Measurements from ENCODE around the gene FOXJ3.

The FOXJ3 gene

DNA sequence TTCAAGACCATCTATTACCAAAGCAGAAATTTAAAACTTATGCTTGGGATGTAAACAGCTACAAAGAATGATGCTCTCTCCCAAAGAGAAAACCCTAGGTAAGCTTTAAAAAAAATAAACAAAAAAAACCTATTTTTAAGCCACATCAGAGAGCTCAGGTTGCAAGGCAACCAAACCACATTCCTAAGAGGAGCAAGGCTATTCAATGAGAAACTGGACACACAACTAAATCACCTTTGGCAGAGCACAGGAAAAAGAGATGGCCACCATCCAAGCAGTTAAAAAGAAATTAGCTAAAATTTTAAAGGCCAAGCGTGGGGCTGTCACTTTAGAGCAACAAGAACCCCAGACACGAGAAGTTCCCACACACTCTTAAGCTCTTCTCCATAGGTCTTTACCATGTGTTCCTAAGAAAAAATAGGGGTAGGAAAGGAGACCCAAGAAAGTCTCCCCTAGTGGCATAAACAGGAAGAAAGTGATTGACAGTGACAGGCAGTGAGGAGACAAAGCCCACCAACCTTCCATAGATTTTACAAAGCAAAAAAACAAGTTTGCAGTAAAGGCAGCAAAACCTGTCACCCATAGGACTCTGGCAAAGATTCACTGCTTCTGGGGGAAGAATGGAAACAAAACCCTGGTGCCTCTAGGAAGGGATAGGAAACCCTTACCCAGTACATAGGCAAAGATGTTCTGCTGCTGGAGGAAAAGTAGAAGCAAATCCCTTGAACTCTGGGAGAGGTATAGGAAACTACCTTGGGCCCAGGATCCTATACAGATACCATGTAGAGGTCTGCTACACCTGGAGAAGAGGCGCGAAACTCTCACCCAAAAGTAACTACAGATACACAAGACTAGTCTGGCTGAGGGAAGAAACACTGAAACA lies 68.5 kb downstream of the FOXJ3 start:
- DNase-seq: no peak
- intact Hi-C loops (cut with DNase I): no loop called here

DNA sequence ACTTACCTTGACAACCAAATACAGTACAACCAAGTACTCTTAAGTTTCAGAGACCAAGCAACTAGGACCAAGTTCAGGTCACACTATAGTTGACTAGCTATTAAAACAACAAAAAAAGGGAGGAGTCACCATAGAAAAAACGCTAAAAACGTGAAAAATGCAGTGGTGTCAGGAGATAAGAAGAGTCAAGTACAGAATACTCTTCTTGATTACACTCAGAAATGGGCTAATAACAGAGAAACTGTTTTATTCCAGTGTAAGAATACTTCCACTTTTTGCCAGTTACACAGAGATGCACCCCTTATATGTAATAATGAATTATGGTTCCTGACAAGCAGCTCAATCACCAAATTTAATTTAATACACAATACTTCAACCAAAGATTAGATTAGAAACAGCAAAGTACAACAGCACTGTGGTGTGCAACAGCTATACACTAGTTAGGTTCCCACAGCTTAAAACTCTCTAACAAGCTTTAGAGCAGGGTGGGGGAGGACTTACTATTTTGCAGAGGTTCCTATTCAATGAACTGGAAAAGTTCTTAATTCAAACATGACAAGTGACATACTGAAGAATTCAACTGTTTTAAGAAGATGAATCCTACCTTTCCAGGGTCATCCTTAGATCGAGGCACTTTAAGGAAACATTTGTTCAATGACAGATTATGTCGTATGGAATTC lies 70.4 kb downstream of the FOXJ3 start:
- intact Hi-C loops (cut with DNase I): no loop called here
- DNase-seq: no peak

DNA sequence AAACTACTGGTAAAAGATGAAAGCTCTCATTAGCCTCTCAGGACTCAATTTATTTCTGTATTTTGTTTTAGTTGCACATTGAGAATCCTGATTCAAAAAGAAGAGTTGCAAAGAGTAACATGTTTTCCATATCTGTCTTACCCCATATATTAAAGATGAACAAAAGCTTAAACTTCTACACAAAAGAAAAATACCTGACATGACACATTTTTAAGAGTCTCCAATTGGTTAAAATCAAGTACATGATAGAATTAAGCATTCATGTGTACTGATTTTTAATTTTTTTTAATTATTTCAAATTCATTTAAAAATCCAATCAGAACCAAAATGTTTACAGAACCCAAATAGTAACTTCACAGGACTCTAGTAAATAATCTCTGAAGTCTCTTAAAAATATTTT lies 72.0 kb downstream of the FOXJ3 start:
- intact Hi-C loops (cut with DNase I): no loop called here
- DNase-seq: no peak

DNA sequence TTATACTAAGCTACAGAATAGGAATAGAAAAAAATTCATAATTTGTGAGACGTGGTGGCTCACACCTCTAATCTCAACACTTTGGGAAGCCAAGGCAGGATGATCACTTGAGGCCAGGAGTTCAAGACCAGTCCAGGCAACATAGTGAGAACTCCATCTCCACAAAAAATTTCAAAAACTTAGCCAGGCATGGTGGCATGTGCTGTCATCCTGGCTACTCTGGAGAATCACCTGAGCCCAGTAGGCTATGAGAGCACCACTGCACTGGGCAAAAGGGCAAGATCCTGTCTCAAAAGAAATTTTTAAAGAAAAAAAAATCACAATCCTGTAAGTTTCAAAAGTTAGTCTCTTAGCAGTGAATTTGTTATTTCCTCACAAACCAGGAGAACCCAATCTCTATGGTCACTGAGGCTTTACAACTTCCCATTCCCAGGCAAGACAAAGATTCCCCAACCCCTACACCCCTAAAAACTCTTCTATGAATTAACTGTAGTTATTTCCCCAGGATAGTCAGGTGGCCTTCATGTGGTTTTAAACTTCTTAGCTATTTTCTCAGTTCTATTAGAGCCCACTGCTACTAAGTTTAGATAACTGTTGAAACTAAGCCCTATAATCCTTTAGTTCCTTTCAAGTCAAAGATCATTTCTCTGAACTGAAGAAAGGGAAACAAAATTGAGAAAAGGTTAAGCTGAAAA lies 74.5 kb downstream of the FOXJ3 start:
- DNase-seq: no peak
- intact Hi-C loops (cut with DNase I): no loop called here

DNA sequence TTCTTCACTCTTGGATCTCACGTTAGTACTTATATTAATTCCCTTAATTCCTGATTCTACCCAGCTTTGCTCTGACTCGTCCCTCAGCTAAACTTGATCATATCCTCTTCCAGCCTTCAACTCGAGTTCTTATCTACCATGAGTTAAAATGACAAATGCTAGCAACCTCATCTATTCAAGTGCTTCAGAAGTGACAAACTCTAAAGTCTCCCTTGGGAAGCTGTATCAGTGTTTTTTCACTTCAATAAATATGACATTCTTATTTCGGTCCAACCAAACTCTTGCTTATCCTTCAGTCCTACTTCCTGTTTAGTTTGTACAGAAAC lies 75.3 kb downstream of the FOXJ3 start:
- DNase-seq: no peak
- intact Hi-C loops (cut with DNase I): no loop called here

DNA sequence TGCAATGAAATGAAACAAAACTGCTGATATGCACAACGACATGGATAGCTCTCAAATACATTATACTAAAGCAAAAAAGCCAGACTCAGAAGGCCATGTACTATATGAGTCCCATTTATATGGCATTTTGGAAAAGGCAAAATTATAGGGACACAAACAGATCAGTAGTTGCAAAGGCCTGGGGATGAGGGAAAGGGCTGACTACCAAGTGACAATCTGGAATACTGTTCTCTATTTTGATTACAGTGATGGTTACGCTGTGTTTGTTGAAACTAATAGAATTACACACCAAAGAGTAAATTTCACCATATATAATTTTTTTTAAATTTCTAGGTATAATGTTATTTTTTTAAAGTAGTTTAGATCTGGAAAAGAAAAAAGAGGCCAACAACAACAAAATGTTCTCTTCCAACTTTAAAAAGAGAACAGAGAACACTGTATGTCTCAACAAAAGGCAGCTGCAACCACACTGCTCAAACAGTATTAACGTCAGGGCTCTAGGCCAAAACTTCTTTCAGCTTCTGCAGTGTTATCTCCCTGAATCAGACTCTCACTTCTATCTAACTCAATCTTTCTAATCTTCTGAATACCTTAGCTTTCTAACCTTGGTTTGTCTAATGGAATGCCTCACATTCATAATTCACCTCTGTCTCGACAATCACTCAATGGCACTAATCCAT lies 75.8 kb downstream of the FOXJ3 start:
- peak in 30 of 42 donors; percentile 9 to 78 (median 45) for DNase-seq
- intact Hi-C loops (cut with DNase I): no loop called here

DNA sequence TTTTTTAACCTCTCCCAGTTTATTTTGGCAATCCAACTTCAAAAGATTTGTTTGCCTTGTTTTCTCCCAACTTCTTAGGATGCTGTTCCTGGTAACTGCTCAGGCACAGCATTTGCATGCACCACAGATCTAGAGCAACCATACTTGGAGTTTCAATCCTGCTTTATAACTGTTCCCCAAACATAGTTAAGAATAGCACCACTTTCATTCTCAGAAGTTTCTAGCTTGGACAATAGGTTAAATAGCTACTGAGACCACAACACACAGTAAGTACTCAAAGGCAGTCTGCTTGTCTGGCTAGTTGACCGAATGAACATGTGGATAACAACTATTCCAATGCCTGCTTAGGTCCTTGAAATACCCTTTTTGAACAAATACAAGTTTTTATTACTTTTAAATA lies 76.8 kb downstream of the FOXJ3 start:
- no peak for DNase-seq
- intact Hi-C loops (cut with DNase I): no loop called here

DNA sequence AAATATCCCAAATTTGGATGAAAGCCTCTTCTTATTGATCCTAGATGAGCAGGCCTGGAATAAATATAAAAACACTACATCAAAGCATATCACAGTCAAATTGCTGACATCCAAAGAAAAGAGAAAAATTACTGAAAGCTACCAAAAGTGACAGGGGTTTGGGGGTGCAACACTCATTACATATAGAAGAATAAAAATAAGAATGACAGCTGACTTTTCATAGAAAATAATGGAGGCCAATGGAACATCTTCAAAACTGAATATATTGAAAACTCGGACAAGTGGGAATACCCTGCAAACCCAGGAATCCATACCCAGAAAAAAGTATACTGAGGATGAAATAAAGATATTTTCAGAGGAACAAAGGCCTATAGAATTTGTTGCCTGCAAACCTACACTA lies 84.0 kb downstream of the FOXJ3 start:
- DNase-seq: no peak
- intact Hi-C loops (cut with DNase I): no loop called here

DNA sequence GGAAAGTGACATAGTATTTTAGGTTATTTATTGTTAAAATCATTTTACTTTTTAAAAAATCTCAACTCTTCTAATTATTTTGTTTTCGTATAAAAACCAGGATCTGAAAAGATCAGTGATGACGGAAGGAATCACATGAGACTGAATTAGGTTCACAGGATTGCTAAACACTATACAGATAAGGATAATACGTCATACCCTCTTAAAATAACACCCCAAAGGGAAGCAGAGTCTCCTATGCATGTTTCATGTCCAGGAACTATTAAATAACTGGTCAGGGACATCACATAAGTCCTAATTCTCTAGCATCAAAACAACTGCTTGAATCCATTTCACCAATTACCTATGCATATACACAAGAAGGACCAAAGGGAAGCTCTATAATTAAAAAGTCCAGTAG lies 84.9 kb downstream of the FOXJ3 start:
- no peak for DNase-seq
- intact Hi-C loops (cut with DNase I): no loop called here

DNA sequence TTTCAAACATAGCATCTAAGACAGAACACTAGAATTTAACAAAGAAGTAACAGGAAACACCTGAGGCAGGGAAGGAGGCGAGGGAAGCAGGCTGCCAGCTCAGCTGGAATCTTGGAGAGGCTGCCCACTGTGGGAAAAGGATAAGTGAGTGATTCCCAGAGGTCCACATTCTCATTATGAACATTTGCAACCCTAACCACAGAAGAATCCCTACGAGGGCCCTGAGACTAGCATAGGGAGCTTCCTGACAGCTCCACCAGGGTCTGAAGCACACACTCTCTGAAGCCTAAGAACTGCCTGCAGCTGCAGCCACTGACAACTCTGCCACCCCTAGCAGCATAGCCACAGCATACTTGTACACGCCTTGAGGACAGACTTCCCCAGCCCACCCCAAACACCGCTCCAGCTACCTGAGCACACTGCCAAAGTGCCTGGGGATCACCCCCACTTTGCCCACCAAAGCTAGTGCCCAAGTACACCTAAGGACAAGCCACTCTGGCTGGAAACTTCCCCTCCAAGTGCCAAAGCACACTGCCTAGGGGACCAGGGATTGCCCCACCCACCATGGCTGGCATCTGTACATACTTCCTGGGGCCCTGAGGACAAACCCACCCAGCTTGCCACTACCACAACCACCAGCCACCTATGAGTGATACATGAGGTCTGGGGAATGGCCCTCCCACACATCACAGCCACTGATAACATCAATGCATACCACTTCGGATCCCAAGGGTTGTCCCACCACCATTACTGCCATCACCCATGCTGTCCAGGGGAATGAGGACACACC lies 93.9 kb downstream of the FOXJ3 start:
- intact Hi-C loops (cut with DNase I): no loop called here
- no peak for DNase-seq

DNA sequence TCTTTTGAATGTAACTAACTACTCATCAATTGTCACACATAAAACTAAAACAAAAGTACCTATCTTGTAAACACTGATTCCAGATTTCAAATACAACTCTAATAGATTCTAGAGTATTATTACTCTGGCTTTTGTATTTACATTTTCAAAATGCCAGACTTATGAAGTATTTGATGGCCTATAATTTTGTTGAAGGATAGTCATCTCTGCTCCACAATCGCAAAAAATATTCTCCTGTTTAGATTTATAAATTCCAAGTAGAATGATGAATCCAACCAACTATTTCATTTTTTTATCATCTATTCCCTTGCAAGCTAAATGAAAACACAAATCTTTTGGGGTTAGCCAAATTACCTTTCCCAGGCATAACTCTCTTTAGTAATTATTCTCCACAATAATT lies 95.5 kb downstream of the FOXJ3 start:
- no peak for DNase-seq
- intact Hi-C loops (cut with DNase I): no loop called here

DNA sequence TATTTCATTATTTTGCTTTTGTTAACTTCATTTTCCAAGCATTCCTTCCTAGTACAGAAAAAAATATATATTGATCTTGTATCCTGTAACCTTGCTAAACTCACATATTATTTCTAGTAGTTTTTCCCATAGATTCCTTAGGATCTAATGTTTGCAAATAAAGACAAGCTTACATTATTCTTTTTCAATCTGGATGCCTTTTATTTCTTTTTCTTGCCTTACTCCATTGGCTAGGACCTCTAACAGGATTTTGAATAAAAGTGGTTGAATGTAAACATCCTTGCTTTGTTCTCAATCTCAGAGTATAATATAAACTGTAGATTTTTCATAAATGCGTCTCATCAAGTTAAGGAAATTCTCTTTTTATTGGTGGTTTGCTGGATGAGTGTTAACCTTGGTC lies 96.0 kb downstream of the FOXJ3 start:
- intact Hi-C loops (cut with DNase I): no loop called here
- DNase-seq: no peak

DNA sequence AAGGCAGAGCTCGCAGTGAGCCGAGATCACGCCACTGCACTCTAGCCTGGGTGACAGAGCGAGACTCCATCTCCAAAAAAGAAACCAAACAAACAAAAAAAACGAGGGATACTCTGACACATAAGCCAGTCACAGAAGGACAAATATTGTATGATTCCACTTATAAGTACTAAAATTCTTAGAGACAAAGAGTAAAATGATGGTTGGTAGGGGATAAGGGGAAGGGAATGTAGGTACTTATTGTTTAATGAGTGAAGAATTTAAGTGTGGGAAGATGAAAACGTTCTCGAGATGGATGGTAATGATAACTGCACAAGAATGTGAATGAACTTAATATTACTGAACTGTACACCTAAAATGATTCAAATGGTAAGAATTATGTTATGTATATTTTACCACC lies 103.8 kb downstream of the FOXJ3 start:
- no peak for DNase-seq
- intact Hi-C loops (cut with DNase I): no loop called here

DNA sequence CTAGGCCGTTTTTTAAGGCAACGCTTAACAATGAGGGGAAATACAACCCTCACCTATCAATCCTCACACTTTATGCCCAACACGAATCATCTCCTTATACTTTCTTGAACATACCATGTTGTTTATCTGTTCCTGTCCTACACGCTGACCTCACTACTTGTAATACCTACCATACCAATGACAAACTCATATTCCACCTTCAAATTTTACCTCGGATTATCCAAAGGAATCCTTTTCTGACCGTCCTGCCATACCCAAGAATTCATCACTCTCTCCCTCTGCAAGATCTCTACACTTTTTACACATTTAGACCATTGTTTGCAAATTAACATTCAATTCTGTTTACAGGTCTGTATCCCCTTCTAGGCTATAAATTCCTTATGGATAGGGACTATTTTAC lies 106.1 kb downstream of the FOXJ3 start:
- intact Hi-C loops (cut with DNase I): no loop called here

DNA sequence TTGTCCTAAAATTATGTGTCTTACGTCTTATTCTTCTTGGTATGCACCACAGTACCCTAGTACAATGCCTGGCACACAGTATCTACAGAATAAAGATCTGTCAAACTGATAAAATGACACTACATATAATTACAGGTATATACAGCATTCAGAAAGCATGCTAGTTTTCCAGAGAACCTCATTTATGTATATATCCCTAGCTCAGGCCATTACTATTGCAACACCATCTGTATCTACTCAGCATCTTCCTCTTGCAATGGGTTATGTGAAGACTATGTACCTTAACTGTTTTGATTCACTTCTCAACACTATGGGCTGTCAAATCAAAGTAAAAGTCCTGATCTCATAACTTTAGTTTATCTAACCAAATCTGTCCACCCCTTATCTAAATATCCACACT lies 112.0 kb downstream of the FOXJ3 start:
- intact Hi-C loops (cut with DNase I): no loop called here
- DNase-seq: no peak

More for the DNA sequence above, 106.1 kb downstream of the FOXJ3 start:
- no peak for DNase-seq

DNA sequence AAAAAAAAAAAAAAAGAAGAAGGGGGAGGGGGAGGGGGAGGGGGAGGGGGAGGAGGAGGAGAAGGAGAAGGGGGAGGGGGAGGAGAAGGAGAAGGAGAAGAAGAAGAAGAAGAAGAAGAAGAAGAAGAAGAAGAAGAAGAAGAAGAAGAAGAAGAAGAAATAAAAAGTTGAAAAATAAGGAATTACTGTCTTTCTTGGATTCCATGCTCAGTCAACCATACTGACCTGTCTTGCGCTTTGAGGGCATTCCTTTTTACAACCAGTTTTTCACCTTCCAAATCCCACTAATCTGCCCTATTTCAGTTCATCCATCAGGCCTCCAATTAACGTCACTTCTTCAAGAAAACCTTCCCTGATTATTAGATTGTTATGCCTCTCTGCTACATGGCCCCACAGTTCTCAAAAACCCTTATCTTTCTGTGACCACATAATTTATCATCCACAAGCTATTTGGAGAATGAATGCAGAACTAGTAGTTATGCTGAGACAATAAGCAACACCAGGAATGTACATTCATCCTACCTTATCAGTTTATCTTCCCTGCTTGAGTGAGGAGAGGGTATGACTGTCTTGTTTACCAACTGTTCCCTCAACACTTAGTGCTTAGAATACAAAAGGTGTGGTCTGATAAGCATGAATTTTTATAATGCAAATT lies 113.0 kb downstream of the FOXJ3 start:
- no peak for DNase-seq
- intact Hi-C loops (cut with DNase I): no loop called here

DNA sequence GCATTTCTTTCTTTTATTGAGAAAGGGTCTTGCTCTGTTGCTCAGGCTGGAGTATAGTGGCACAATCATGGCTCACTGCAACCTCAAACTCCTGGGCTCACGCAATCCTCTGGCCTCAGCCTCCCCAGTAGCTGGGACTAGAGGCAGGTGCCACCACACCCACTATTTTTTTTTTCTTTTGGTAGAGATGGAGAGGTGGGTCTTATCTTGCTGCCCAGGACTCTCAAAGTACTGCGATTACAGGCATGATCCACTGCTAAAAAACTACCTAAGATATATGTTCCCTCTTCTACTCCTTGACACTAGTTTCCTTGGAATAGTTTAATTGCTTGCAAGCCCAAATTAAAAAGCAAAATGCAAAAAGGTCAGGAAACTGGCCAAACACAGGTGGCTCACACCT lies 113.6 kb downstream of the FOXJ3 start:
- DNase-seq: no peak
- intact Hi-C loops (cut with DNase I): no loop called here

DNA sequence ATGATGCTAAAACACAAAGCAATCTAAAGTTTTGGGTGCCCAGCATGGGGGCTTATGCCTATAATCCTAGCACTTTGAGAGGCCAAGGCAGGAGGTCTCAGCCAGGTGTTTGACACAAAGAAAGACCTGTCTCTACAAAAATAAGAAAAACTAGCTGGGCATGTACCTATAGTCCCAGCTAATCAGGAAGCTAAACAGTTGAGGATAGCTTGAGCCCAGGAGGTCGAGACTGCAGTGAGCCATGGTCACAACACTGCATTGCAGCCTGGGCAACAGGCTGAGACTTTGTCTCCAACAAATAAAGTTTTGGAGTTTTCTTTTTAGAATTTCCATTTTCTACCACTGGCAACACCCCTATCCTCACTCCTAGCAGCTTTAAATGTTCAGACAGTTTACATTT lies 115.4 kb downstream of the FOXJ3 start:
- intact Hi-C loops (cut with DNase I): no loop called here
- DNase-seq: no peak

DNA sequence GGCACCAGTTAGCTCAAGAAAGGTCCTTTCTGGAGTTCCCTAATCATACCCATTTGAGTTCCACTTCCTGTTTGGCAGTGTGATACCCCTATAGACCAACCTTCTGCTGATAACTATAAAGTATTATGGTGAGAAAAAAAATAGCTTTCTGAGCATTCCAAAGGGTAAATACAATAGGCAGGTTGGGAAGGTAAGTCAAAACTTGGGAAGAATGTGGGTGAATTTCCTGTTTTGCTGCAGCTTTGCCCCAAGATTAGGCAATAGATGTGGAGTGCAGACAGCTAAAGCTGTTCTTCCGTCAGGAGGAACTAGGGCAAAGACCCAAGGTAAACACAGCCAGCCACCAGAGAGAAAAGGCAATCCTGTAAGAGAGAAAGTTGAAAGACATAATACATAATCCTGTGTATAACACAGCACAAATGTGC lies 120.6 kb downstream of the FOXJ3 start:
- intact Hi-C loops (cut with DNase I): no loop called here
- no peak for DNase-seq

Measured in head of caudate nucleus (tissue), 42 donors.